HepG2 (cell line): ENCODE data around the gene ZFP36. TPM values are rescaled to one million over a fixed set of nuclear protein-coding genes. Genes with fewer than 3 reads are reported as not detected.

ENCODE experiments used
- CBX2 ChIP-seq, 2 experiments: fragments of 200-600 bp in 1 of 2; sonication (generic); formaldehyde crosslinking in 1 of 2; IDR thresholded peaks; 2 replicates each; pipeline versions ENCODE4 v1.7.0 to v1.8.1; 2018 to 2022; ENCODE audit warnings: low read depth in 2 of 2, low read length in 1 of 2, mild to moderate bottlenecking in 1 of 2, missing genetic modification reagents in 1 of 2
- HDAC2 ChIP-seq: sonication (generic); formaldehyde crosslinking; IDR thresholded peaks from 2 replicates; pipeline ENCODE4 v1.4.0; 2020; ENCODE audit warnings: missing genetic modification reagents
- JUN ChIP-seq: sonication (generic); formaldehyde crosslinking; IDR thresholded peaks from 2 replicates; pipeline ENCODE4 v1.4.0; 2020; ENCODE audit warnings: mild to moderate bottlenecking, missing genetic modification reagents
- KDM4B ChIP-seq: sonication (generic); formaldehyde crosslinking; IDR thresholded peaks from 2 replicates; pipeline ENCODE4 v1.4.0; 2020; ENCODE audit warnings: missing genetic modification reagents
- MXD4 ChIP-seq: IDR thresholded peaks from 2 replicates; pipeline ENCODE4 v1.6.1; 2016; ENCODE audit warnings: mild to moderate bottlenecking, missing biosample characterization, missing genetic modification reagents
- NFE2L1 ChIP-seq: sonication (generic); formaldehyde crosslinking; IDR thresholded peaks from 2 replicates; pipeline ENCODE4 v1.4.0; 2020; ENCODE audit warnings: missing genetic modification reagents, mild to moderate bottlenecking, borderline replicate concordance
- POLR2AphosphoS5 ChIP-seq: IDR thresholded peaks from 2 replicates; pipeline ENCODE4 v1.6.1; 2012; ENCODE audit warnings: low read depth, low read length
- SSRP1 ChIP-seq: IDR thresholded peaks from 2 replicates; pipeline ENCODE4 v1.6.1; 2016; ENCODE audit warnings: control low read depth
- TMF1 ChIP-seq: sonication (generic); formaldehyde crosslinking; IDR thresholded peaks from 2 replicates; pipeline ENCODE4 v1.8.1; 2022; ENCODE audit warnings: low read depth, missing genetic modification reagents
- ZNF17 ChIP-seq: sonication (generic); formaldehyde crosslinking; IDR thresholded peaks from 2 replicates; pipeline ENCODE4 v1.5.0; 2020; ENCODE audit warnings: mild to moderate bottlenecking, missing genetic modification reagents
- ZNF205 ChIP-seq: IDR thresholded peaks from 2 replicates; pipeline ENCODE4 v1.6.1; 2018; ENCODE audit warnings: missing biosample characterization, missing genetic modification reagents
- ZNF274 ChIP-seq: sonication (generic); formaldehyde crosslinking; IDR thresholded peaks from 2 replicates; pipeline ENCODE4 v1.5.1; 2020; ENCODE audit warnings: mild to moderate bottlenecking, missing genetic modification reagents
- ZNF644 ChIP-seq: IDR thresholded peaks from 2 replicates; pipeline ENCODE4 v1.6.1; 2016; ENCODE audit warnings: low read depth
- ZNF704 ChIP-seq: sonication (generic); formaldehyde crosslinking; IDR thresholded peaks from 2 replicates; pipeline ENCODE4 v1.8.1; 2023; ENCODE audit warnings: mild to moderate bottlenecking, inconsistent platforms, moderate library complexity, missing genetic modification reagents, borderline replicate concordance
- ZNF776 ChIP-seq: sonication (generic); formaldehyde crosslinking; IDR thresholded peaks from 2 replicates; pipeline ENCODE4 v1.4.0; 2020; ENCODE audit warnings: mild to moderate bottlenecking, missing genetic modification reagents
- polyA plus RNA-seq, 8 experiments: library from polyadenylated mRNA; depleted of rRNA in 3 of 8; stranded (reverse) in 7 of 8; unstranded in 1 of 8; fragments of >200 nt; fragmentation: Illumina TruSeq in 4 of 8; extraction: Trizol in 4 of 8; gene quantifications; 2 replicates each; pipeline versions ENCODE4 v1.2.1 to v1.2.3, GENCODE V29; 2011 to 2016; ENCODE audit warnings: low read depth in 4 of 8, missing spikeins in 1 of 8, mixed read lengths in 1 of 8; ENCODE audit not compliant: insufficient read depth in 1 of 8
- total RNA-seq, 5 experiments: library from RNA; depleted of rRNA; stranded (reverse); fragments of >200 nt; fragmentation: Illumina TruSeq; extraction: Trizol; gene quantifications; 2 replicates each; pipeline ENCODE4 v1.2.3, GENCODE V29; 2016; ENCODE audit warnings: low read depth in 1 of 5
- TF ChIP-seq, protein P1 (sequence below): sonication (generic); formaldehyde crosslinking; IDR thresholded peaks from 2 replicates; pipeline ENCODE4 v1.5.1; 2020; ENCODE audit warnings: missing genetic modification reagents, mild to moderate bottlenecking, borderline replicate concordance
- TF ChIP-seq, protein P2 (sequence below), 2 experiments: IDR thresholded peaks; 2 replicates each; pipeline ENCODE4 v1.6.1; 2011 to 2012; ENCODE audit warnings: low read length in 2 of 2, borderline replicate concordance in 1 of 2, low read depth in 1 of 2, mild to moderate bottlenecking in 1 of 2, moderate library complexity in 1 of 2
- TF ChIP-seq, protein P3 (sequence below): sonication (generic); formaldehyde crosslinking; IDR thresholded peaks from 2 replicates; pipeline ENCODE4 v1.9.0; 2021; ENCODE audit warnings: missing genetic modification reagents, mild to moderate bottlenecking, borderline replicate concordance
- TF ChIP-seq, protein P4 (sequence below): sonication (generic); formaldehyde crosslinking; IDR thresholded peaks from 2 replicates; pipeline ENCODE4 v1.9.0; 2022; ENCODE audit warnings: low read depth, missing genetic modification reagents

Gene ZFP36
- total and polyA plus RNA-seq, 2 of the 13 experiments (the other 11 are each of a cell fraction or from before 2014, with no cell fraction given) = 1.4 to 1.7 TPM

- TF ChIP-seq, protein P1, sequence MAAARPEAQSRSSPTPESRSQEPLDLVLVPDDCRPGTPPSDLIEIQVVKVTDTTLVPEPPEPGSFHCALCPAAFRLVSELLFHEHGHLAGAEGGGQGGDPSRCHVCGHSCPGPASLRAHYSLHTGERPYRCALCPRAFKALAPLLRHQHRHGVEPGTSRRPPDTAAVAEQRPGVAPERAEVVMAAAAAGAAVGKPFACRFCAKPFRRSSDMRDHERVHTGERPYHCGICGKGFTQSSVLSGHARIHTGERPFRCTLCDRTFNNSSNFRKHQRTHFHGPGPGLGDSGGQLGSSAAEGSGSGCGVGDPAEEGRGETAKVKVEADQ (CRISPR knock-in tag) = peak; percentile 48; the same call in 1 of the 2 replicates
- no peak for TF ChIP-seq ZNF704 (CRISPR knock-in tag)
- TF ChIP-seq, protein P2, sequence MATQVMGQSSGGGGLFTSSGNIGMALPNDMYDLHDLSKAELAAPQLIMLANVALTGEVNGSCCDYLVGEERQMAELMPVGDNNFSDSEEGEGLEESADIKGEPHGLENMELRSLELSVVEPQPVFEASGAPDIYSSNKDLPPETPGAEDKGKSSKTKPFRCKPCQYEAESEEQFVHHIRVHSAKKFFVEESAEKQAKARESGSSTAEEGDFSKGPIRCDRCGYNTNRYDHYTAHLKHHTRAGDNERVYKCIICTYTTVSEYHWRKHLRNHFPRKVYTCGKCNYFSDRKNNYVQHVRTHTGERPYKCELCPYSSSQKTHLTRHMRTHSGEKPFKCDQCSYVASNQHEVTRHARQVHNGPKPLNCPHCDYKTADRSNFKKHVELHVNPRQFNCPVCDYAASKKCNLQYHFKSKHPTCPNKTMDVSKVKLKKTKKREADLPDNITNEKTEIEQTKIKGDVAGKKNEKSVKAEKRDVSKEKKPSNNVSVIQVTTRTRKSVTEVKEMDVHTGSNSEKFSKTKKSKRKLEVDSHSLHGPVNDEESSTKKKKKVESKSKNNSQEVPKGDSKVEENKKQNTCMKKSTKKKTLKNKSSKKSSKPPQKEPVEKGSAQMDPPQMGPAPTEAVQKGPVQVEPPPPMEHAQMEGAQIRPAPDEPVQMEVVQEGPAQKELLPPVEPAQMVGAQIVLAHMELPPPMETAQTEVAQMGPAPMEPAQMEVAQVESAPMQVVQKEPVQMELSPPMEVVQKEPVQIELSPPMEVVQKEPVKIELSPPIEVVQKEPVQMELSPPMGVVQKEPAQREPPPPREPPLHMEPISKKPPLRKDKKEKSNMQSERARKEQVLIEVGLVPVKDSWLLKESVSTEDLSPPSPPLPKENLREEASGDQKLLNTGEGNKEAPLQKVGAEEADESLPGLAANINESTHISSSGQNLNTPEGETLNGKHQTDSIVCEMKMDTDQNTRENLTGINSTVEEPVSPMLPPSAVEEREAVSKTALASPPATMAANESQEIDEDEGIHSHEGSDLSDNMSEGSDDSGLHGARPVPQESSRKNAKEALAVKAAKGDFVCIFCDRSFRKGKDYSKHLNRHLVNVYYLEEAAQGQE (IDR thresholded peaks at IDR 0.05; ENCODE audit: borderline replicate concordance in 1 of 2, low read depth in 1 of 2, low read length in 2 of 2) = no peak
- TF ChIP-seq, protein P3, sequence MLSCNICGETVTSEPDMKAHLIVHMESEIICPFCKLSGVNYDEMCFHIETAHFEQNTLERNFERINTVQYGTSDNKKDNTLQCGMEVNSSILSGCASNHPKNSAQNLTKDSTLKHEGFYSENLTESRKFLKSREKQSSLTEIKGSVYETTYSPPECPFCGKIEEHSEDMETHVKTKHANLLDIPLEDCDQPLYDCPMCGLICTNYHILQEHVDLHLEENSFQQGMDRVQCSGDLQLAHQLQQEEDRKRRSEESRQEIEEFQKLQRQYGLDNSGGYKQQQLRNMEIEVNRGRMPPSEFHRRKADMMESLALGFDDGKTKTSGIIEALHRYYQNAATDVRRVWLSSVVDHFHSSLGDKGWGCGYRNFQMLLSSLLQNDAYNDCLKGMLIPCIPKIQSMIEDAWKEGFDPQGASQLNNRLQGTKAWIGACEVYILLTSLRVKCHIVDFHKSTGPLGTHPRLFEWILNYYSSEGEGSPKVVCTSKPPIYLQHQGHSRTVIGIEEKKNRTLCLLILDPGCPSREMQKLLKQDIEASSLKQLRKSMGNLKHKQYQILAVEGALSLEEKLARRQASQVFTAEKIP (CRISPR knock-in tag) = no peak
- TF ChIP-seq ZNF644 = 0 out of 2 replicates have a peak, but pooled peaks have one; percentile 28
- TF ChIP-seq CBX2 (IDR thresholded peaks at IDR 0.05; ENCODE audit: low read depth, low read length) = no peak
- no peak for TF ChIP-seq CBX2 (CRISPR knock-in tag; IDR thresholded peaks at IDR 0.05; ENCODE audit: low read depth)
- peak; percentile 55; the same call in 1 of the 2 replicates for TF ChIP-seq JUN (CRISPR knock-in tag)
- TF ChIP-seq TMF1 (CRISPR knock-in tag) = no peak
- TF ChIP-seq ZNF776 = no peak
- TF ChIP-seq ZNF274 (CRISPR knock-in tag) = peak; percentile 91; the same call in 1 of the 2 replicates
- TF ChIP-seq HDAC2 (CRISPR knock-in tag) = peak; percentile 85
- TF ChIP-seq NFE2L1 (CRISPR knock-in tag) = no peak
- peak; percentile 55; the same call in 1 of the 2 replicates for TF ChIP-seq SSRP1 (CRISPR knock-in tag)
- TF ChIP-seq MXD4 (CRISPR knock-in tag) = no peak
- TF ChIP-seq, protein P4, sequence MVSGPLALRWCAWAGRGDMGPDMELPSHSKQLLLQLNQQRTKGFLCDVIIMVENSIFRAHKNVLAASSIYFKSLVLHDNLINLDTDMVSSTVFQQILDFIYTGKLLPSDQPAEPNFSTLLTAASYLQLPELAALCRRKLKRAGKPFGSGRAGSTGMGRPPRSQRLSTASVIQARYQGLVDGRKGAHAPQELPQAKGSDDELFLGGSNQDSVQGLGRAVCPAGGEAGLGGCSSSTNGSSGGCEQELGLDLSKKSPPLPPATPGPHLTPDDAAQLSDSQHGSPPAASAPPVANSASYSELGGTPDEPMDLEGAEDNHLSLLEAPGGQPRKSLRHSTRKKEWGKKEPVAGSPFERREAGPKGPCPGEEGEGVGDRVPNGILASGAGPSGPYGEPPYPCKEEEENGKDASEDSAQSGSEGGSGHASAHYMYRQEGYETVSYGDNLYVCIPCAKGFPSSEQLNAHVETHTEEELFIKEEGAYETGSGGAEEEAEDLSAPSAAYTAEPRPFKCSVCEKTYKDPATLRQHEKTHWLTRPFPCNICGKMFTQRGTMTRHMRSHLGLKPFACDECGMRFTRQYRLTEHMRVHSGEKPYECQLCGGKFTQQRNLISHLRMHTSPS = peak; percentile 85
- TF ChIP-seq KDM4B = peak; percentile 29; the same call in 1 of the 2 replicates
- TF ChIP-seq ZNF17 (CRISPR knock-in tag) = no peak
- peak; percentile 89 for TF ChIP-seq POLR2AphosphoS5
- peak; percentile 87; the same call in 1 of the 2 replicates for TF ChIP-seq ZNF205 (CRISPR knock-in tag)
Observed at GRCh38 chr19:39397360-39398296, 9.0 kb upstream of the ZFP36 start (continued).
